ENCODE data around the gene ZKSCAN7.
"Not testable (repeated sequence)": the region's sequence is repeated elsewhere in the genome, so short reads cannot be mapped to it uniquely, and the experiment has no call there.

ZKSCAN7 gene

GRCh38 chr3:44577354-44577952 is 22.5 kb downstream of the ZKSCAN7 start:
- not testable (repeated sequence) for DNase-seq

- not testable (repeated sequence) for DNase-seq
Observed at GRCh38 chr3:44578316-44578715, 23.3 kb downstream of the ZKSCAN7 start.

GRCh38 chr3:44578924-44579515 is 24.0 kb downstream of the ZKSCAN7 start:
- DNase-seq = not testable (repeated sequence)

- not testable (repeated sequence) for DNase-seq
Observed at GRCh38 chr3:44579749-44580148, 24.8 kb downstream of the ZKSCAN7 start.

GRCh38 chr3:44580971-44581370 is 26.0 kb downstream of the ZKSCAN7 start:
- DNase-seq = not testable (repeated sequence)

- DNase-seq = peak; percentile 74
Observed at GRCh38 chr3:44584646-44585501, 29.9 kb downstream of the ZKSCAN7 start, which contains the start of gene ZNF660. Gene ZNF660, plus strand, starts transcription at chr3:44584964. Its CDS starts 9,230 bp downstream, at chr3:44594194.

GRCh38 chr3:44596621-44597020 is 41.6 kb downstream of the ZKSCAN7 start:
- DNase-seq = no peak

- no peak for DNase-seq
Observed at GRCh38 chr3:44601749-44602148, 46.8 kb downstream of the ZKSCAN7 start.

GRCh38 chr3:44612678-44613077 is 57.7 kb downstream of the ZKSCAN7 start:
- DNase-seq = no peak
